GM18498 (cell line): ENCODE results near the gene FBXO10.
"Not testable (repeated sequence)": the region's sequence is repeated elsewhere in the genome, so short reads cannot be mapped to it uniquely, and the experiment has no call there.

ENCODE experiments used
- ATAC-seq: cut with Tn5 transposase; IDR thresholded peaks from one replicate; pipeline ENCODE4 v1.9.1; 2021; ENCODE audit warnings: mild to moderate bottlenecking, moderate library complexity; ENCODE audit not compliant: unreplicated experiment

FBXO10 gene

DNA sequence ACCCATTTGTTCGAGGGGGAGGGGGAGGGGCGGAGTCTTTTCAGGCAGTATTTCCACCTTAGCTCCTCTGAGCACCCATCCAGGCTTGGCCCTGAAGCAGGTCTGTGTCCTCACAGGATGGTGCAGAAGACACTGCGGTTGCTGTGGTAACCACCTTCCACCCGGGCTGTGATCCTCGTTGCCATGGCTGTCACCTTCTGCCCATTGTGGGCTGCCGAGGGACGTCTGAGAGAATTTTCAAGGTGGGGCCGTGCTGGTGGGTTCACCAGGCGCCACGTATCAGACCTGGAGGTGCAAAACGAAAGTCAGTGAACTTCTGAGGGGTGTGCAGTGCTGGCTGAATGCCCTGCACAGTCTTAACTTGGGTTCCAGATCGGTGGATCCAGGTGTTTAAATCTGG, 63.7 kb downstream of the FBXO10 start:
- ATAC-seq: no peak

DNA sequence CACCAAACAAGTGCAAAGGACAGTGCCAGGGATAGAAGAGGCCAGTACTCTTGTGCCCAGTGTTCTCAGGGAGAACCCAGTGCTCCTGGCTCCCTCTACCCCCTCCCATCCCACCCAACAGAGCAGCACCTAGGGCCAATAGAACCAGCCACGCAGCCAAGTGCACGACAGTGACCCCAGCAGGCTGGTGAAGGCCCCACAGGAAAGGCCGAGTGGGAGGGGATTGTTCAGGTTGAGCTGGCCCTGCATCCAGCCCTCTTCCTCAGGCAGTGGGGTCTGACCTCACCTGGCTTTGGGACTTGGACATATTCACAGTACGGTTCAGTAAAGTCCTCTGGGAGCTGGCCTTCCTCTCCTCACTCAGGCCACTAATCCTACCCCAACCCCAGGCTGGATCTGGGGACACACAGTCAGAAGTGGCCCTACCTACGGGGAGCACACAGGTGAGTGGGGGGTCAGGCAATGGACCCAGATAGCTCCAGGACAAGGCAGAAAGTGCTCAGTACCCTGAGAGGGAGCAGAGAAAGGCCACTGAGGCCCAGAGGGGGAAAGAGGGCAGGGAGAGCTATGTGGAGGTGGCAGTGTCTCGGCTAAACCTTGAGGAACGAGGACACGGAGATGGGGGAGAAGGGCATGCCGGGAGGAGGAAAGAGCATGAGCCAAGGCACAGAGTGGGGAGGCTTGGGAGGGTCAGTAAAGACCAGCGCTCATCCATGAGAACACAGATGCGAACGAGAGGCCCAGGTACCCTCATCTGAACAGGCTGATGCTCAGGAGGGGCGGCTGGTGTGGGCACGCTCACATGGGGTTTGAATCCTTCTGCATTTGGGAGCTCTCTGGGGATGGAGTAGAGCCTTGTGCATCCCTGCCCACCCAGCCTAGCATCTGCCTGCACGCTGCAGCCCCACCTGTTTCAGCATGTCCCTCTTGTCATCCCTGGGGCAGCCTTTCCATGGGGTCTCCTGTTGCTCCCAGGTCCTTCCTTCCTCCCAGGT, 64.9 kb downstream of the FBXO10 start:
- ATAC-seq: no peak

DNA sequence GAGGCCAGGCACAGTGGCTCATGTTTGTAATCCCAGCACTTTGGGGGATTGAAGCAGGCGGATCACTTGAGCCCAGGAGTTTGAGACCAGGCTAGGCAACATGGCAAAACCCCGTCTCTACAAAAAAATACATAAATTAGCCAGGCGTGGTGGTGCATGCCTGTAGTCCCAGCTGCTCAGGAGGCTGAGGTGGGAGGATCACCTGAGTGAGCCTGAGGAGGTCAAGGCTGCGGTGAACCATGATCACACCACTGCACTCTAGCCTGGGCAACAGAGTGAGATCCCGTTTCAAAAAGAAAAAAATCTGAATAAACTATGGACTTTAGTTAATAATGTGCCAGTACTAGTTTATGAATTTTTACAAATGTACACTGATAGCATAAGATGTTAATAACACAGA, 66.1 kb downstream of the FBXO10 start:
- not testable (repeated sequence) for ATAC-seq

DNA sequence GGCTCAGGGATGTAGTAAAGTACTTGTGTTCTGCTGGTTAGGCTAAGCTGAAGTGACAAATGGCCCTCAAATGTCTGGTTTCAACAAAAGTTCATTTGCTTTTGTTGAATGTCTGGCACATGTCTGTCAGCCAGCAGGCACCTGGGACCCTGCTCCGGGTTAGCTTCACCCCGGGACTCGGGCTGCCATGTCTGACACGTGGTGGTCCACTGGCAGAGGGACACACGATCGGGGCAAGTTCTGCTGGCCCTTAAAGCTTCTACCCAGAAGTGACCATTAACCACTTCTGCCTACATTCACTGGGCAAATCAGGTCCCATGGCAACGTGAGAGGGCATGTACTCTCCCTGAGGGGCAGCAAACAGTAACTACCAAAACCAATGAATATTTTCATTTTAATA, 66.6 kb downstream of the FBXO10 start:
- no peak for ATAC-seq

DNA sequence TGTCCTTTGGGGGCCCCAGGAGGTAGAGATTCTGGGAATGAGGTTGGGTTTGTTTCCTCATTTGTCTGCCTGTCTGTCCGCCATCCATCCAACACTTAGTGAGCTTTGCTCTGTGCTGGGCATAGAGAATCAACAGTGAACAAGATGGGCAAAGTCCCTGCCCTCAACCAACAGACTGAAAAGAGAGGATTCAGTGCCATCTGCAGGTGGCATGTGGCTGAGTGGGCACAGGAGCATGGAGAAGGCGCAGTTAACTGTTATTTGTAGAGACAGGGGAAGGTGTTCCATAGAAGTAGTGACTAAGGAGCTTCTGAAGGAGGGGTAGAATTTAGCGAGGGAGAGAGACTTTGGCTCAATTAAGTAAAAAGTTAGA, 67.4 kb downstream of the FBXO10 start:
- no peak for ATAC-seq

DNA sequence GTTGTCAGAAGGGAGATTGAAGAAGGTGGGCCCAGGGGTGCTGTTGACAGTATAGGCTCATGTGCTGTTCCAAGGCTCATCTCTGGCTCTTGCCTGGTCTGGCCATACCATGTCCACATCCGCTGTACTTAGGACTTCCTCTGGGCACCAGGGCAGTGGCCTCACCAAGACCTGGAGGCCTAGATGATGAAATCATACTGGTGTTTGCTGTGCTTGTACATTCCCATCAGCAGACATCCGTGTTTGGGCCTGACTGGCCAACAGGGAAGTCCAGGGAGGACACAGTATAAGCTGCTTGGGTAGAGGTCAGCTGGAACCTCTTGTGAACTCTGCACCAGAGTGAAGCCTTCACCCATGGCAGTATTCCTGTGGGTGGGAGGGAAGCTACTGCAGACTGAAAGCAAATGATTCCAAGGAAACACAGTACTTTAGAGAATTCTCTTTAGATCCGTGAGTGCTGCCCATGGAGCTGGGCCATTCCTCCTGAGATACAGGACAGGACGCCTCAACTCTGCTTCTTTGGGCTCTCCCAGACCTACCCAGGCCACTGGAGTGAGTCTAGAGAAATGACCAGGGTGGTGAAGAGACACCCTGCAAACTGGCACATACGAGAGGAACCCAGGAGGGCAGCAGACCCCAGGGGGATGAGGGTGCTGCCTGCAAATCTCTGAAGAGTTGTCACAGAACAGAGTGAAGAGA, 67.9 kb downstream of the FBXO10 start:
- no peak for ATAC-seq

DNA sequence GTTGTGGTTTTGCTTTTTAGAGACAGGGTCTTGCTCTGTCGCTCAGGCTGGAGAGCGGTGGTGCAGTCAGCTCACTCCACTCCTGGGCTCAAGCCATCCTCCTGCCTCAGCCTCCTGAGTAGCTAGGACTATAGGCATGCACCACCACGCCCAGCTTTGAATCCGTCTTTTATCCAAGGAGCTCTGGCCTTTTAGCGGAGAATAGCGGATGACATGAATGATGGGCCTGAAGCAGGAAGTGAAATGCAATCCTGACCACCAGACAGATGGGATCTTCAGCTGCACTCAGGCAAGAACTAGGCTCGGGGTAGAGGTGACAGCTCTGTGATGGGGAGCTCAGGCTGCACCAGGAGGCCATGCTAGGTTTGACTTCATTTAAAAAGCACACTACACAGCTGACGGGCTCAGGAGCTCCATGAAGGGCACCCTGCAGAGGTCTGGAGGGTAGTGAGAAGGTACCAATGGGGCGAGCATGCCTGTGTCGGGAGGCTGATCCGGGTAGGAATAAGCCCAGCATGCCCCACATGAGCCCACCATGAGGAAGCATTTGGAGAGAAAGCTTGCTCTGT, 68.5 kb downstream of the FBXO10 start:
- no peak for ATAC-seq

DNA sequence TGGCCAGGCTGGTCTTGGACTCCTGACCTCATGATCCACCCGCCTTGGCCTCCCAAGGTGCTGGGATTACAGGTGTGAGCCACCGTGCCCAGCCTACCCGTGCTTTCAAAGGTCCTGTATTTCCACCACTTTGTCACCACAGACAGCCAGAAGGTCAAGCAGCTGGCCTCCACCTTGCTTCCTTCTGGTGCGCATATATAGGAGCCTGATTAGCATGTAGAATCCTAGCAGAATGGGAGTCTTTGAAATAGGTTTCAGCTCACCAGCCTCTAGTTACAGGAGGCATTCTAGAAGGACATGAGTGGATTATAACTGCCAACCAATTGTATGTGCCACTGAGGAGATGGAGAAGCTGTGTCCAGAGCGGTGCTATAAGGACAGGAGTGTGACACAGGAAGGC, 71.6 kb downstream of the FBXO10 start:
- no peak for ATAC-seq

DNA sequence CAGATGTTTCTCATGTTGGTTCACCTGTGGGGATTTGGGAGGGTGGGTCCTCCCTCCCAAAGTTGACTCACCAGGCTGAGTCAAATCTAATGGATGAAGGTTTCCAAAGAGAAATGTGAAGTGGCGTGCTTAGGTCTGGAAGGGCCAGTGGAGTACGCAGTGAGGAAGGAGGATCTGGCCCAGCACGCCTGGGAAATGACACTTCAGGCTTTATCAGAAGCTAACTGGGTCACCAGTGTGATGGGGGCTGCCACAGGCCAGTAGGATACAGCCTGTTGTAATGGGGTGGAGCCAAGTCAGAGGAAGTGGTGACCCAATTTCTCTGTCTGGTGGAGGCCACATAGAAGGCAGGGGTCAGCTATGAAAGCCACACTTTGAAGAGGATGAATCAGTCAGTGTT, 72.4 kb downstream of the FBXO10 start:
- no peak for ATAC-seq

DNA sequence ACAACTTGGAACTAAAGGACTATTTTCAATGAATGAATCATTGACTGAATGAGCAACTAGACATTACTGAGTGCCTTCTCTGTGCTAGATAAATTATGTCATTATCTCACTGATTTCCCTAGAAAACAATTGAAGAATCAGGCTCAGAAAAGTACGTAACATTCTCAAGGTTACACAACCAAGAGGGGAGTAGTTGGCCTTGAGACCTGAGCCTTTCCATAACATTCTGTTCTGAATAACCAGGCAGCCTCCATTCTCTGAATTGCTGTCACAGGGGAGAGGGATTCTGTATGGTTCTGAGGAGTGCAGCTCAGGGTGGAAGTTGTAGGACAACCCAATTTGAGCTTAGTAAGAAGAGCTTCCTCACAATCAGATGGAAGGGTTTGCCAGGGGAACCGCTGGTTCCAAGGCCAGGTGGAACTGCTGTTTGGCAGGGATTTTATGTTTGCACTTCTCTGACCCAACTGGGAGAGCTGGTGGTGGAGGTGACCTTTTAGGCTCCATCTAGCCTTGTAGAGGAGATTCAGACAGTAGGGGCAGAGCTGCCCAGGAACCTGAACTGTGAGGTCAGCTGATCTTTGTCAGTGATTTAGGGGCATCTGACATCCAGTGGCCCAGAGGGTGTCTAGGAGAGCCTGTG, 74.1 kb downstream of the FBXO10 start:
- ATAC-seq: no peak

DNA sequence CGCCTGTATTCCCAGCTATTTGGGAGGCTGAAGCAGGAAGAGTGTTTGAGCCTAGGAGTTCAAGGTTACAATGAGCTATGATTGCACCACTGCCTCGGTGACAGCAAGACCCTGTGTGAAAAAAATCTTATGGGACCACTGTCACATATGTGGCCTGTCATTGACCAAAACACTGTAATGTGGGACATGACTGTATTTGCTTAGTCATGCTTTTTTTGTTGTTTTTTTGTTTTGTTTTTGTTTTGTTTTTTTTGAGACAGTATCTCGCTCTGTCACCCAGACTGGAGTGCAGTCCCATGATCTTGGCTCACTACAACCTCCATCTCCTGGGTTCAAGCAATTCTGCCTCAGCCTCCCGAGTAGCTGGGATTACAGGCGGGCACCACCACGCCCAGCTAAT, 76.9 kb downstream of the FBXO10 start:
- no peak for ATAC-seq

DNA sequence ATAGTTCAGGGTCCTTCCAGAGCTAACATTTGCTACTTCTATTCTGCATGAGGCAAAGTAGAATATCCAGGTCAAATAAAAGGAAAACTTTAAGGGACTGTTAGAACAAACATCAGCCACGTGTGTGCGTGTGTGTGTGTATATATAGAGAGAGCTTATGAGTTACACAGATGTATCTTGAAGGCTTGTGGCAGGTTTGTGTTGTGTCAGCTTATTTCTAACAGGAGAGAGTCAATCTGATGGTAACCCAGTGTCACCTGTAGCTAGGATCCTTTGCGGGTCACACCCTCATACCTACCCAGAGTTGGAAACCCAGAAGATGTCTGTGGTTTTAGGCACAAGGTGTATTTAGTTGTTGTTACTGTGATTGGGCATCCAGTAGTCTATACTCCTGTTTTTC, 77.7 kb downstream of the FBXO10 start:
- ATAC-seq: no peak

DNA sequence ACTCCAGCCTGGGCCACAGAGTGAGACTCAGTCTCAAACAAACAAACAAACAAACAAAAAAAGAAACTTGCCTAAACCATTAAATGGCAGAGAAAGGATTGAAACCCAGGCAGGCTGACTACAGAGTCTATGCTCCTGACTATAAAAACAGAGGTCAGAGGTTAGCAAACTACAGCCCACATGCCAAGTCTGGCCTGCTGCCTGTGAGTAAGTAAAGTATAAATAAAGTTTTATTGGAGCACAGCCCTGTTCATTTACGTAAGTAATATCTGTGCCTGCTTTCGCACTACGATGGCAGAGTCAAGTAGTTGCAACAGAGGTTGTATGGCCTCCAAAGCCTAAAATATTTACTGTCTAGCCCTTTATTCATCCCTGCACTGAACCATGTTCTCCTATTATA, 78.9 kb downstream of the FBXO10 start:
- ATAC-seq: no peak

DNA sequence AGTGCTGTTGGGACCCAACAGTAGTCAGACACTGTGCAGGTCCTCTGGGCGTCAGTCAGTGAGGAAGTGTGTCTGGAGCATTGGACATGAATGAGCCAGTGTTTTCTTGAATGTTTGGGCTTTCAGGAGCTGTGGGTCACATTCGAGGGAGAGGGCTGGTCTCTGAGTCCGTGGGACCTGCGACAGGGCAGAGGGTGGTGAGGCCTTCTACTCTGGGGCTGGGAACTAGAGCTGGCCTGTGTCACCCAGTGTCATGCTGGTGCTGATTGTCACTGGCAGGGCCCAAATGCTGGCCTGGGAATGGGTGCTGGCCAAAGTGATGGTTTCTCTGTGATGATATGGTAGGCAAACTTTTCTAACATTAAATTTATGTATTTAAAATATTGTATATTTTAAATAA, 80.2 kb downstream of the FBXO10 start:
- no peak for ATAC-seq

DNA sequence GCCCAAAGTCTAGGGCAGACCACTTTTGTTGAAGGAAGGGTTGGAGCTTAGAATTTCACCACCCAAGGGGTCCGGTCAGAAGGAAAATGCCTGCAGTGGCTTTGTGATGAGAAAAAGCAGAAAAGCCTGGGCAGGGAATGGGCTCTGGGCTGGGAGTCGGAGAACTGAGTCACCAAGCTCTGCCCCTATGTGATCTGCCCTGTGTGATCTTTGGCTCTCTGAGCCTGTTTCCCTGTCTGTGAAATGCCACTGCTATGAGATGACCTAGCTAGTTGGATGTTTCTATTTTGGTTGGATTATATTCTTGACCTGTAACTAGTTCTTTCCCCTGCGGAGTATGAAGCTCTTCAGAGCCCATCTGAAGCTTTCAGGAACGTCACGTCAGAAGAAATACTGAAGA, 80.6 kb downstream of the FBXO10 start:
- ATAC-seq: no peak

DNA sequence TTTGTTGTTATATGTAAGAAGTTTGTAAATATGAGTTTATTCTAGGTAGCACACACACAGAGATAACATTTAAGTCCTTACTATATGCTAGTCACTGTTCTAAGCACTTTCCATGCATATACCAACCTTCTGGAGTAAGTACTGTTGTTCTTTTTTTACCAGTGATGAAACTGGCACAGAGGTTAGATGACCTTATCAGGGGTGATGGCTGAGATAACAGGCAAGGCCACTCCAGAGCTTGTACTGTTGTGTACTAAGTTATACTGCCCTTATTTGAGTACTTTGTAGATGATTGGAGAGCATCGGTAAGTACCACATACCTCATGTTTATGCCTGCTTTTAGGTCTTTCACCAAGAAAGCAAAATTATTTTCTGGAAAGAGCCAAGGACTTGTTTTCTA, 84.2 kb downstream of the FBXO10 start:
- no peak for ATAC-seq

DNA sequence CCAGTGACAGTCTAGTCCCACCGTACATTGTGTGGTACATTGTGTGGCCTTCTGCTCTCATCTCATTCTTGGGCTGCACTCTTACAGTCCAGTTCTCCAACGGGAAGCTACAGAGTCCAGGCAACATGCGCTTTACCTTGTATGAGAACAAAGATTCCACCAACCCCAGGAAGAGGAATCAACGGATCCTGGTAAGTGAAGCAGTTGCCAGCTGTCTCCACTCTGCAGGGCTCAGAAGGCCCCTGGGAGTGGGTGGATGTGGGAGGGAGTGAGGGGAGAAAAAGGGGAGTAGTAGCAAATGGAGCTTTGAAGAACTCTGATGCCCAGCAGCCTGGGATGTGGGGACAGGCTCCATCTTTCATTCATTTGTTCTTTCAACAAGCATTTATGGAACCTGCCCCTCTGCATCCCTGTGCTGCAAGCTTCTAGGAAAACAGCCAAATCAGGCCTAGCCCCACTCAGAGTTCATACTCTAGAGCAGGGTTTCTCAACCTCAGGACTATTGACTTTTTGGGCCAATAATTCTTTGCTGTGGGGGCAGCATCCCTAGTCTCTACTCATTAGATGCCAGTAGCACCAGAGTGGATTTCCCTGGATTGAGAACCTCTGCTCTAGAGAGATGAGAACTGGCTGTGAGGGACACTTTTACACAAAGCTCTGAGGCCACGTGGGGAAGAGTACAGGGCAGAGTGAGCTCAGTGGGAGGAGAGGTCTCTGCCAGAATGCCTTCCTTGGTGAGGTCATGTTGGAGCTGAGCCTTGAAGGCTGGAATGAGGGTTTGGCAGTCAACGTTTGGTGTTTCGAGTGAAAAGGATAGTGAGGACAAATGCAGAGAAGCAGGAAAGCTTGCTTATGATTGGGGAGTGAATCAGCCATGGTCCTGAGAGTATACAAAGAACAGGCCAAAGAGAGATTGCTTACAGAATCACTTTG, 89.3 kb downstream of the FBXO10 start:
- ATAC-seq: no peak

DNA sequence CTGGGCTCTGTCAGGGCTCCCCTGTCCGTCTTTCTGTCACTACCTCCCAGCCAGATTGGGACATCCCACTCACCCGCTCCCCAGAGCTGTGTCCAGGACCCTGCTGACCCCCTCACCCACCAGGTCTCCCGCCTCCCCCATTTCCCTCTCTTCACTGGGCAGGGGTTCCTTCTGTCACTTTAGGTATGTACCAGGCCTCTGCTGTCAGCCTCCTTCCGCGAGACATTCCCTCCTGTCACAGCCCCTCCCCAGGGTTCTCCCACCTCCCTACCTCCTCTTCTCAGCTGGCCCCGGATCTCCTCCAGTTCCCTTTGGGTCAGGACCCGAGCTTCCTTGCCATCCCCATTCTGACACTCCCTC, 89.9 kb downstream of the FBXO10 start:
- ATAC-seq: no peak

DNA sequence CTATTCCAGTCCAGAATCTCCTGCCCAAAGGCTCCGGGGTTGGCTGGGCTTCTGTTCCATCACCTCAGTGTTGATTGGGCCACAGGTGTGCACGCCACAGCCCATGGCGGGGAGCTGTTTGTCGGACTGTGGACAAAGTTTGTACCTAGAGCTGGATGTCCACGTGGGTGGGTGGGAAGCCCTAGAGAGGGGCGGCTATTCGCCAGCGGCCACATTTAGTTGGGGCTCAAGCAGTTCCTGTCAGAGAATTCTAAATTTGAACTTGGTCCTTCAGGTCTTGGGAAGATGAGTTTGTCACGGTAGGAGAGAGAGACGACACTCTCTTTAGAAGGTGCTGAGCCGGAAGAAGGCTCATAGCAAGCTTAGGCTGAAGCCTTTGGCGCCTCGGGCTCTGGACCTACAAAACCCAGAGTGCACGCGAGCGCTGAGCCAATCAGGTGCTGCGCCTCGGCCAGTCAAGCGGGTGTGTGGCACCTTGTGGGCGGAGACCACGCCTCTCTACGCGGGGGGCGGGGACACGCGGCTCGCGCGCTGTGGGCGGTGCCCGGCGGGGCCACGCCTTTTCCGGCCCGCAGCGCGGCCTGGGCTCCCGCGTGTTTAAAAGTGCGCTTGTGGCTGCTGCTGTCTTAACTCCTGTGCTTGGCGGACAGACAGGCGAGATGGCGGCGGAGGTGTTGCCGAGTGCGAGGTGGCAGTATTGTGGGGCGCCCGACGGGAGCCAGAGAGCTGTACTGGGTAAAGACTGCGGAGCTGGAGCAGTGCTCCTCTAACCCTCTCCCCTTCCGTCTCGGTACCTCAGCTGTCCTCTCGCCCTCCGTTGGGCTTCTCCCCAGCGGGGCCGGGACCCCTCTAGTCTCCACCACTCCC, 90.6 kb downstream of the FBXO10 start, which contains the start of gene POLR1E:
Gene POLR1E, plus strand, starts transcription at position 560 of the 867 bp plus-strand sequence. Its CDS starts 100 bp downstream, at position 660.
- ATAC-seq: peak; percentile 98
